ENCODE results near the gene CPT1B. TPM values are rescaled to one million over a fixed set of nuclear protein-coding genes. Genes with fewer than 3 reads are reported as not detected.

Gene CPT1B
- total RNA-seq, 4 donors from 2014 or later, result 3.5 to 17.6 (median 8.2) TPM

DNA sequence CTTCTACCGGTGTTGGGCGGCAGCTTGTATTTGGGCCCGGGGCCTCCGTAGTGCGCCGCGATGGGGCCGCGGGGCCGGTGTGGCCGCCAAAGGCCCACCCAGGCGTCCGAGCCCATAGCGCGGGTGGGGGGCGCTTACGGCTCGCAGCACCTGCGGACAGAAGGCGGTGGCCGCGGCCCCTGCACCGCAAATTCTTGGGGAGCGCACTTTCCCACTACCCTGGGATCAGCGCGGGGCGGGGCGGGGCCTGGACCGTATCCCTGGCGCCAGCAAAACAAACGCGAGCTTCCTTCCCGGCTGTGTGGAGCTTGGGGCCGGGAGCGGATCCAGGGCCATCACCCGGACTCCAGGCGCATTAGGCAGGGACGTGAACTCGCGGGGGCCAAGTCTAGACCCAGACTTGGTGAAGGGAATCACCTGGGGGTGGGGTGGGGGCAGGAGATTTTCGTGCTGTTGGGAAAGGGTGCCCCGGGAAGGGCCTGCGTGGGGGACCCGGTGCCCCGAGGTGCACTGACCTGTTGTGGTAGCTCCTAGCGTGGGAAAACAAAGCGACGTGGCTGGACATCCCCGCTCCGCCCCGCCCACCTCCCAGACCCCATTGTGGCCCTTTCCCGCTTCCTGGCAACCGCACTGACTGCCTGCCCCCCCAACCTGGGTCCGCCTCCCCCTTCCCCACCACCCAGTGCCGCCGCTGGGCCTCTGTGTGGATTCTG lies 46.1 kb downstream of the CPT1B start:
- peaks cover 25 to 88% (median 31%) of the 10 kb centered on the region in 3 donors for H3K4me1 ChIP-seq
- WGBS, 2 donors, result 0 to 6% methylated on average over 6 to 8 of the region's 56 CpGs

DNA sequence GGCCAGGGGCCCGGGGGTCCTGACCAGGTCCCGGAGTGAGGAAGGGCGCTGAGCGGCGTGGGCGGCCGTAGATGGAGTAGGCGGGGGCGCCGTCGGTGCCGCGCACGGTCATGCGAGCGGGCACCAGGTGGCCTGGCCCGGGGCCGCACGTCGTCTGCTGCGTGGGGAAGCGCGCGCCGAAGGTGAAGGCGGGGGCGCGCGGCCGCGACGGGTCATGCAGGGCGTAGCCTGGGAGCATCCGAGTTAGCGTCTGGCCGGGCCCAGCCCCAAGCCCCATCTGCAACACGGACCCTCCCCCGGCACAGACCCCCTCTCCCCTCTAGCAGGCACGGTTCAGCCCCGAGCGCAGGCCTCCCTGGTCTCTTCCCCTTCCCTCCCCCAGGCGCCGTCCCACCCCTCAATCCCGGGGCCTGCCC lies 46.7 kb downstream of the CPT1B start:
- Histone ChIP-seq H3K36me3 (no peaks in the 10 kb centered on the region), H3K27me3 (peaks cover 0 to 43% (median 0%) of the 10 kb centered on the region in 4 donors), H3K27ac (peak overlapping the region; percentile 96 to 100 (median 98)), H3K4me3 (peak overlapping the region; percentile 54 to 87 (median 64)), H3K9me3 (no peaks in the 10 kb centered on the region), H3K4me1 (peaks cover 31 to 92% (median 37%) of the 10 kb centered on the region in 3 donors)
- no peak for DNase-seq
- TF ChIP-seq, protein P1, sequence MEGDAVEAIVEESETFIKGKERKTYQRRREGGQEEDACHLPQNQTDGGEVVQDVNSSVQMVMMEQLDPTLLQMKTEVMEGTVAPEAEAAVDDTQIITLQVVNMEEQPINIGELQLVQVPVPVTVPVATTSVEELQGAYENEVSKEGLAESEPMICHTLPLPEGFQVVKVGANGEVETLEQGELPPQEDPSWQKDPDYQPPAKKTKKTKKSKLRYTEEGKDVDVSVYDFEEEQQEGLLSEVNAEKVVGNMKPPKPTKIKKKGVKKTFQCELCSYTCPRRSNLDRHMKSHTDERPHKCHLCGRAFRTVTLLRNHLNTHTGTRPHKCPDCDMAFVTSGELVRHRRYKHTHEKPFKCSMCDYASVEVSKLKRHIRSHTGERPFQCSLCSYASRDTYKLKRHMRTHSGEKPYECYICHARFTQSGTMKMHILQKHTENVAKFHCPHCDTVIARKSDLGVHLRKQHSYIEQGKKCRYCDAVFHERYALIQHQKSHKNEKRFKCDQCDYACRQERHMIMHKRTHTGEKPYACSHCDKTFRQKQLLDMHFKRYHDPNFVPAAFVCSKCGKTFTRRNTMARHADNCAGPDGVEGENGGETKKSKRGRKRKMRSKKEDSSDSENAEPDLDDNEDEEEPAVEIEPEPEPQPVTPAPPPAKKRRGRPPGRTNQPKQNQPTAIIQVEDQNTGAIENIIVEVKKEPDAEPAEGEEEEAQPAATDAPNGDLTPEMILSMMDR (IDR thresholded peaks at IDR 0.05), result no peak
- peak in 2 of 4 donors; percentile 29 to 57 for TF ChIP-seq POLR2A (IDR thresholded peaks at IDR 0.05)
- 0% methylated on average over 1 to 10 of the region's 44 CpGs for WGBS, 2 donors
- intact Hi-C loops (cut with DNase I), result no loop called here

More for the DNA sequence above, 46.1 kb downstream of the CPT1B start:
- Histone ChIP-seq H3K27me3 (peaks cover 0 to 43% (median 0%) of the 10 kb centered on the region in 4 donors), H3K27ac (peak overlapping the region; percentile 96 to 100 (median 98)), H3K36me3 (no peaks in the 10 kb centered on the region), H3K4me3 (peak overlapping the region; percentile 54 to 87 (median 64)), H3K9me3 (no peaks in the 10 kb centered on the region)
- no peak for DNase-seq
- TF ChIP-seq, protein P1 (IDR thresholded peaks at IDR 0.05), result no peak
- peak in 2 of 4 donors; percentile 36 to 44 for TF ChIP-seq POLR2A (IDR thresholded peaks at IDR 0.05)
- intact Hi-C loops (cut with DNase I), result no loop called here

DNA sequence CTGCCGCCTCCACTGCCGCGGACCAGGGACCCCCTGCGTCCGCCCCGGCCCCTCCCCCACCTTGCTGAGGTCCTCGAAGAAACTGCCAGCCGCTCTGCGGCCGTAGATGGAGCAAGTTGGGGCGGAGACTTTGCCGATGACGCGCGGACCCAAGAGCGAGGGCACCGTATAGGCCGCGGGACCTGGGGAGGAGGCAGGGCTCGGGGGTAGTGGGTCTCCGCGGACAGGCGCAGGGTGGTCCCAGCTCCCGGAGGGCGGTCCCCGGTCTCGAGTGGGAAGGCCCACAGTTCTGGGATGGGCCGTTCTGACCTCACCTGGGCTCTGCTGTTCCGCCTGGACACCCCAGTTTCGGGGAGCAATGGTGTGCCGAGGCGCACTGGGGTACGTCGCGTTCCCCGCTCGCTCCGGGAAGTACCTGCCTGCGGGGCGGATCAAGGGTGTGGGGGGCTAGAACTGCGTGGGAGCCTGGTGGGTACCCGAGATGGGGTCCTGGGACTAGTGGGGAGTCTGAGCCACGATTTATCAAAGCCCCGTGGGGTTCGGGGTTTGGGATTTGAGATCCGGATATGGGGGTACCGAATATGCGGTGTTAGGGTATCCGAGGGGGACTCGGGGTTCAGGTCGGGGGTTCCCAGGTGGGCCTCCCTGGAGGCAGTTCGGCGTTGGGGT lies 47.2 kb downstream of the CPT1B start:
- Histone ChIP-seq H3K27ac (peak overlapping the region; percentile 96 to 100 (median 98)), H3K4me3 (peak overlapping the region; percentile 54 to 87 (median 64)), H3K36me3 (no peaks in the 10 kb centered on the region), H3K9me3 (no peaks in the 10 kb centered on the region), H3K4me1 (peaks cover 31 to 92% (median 42%) of the 10 kb centered on the region in 3 donors), H3K27me3 (peaks cover 0 to 43% (median 0%) of the 10 kb centered on the region in 4 donors)
- peak; percentile 64 for DNase-seq
- intact Hi-C loops (cut with DNase I), result no loop called here
- WGBS, 2 donors, result 0% methylated on average over 3 of the region's 53 CpGs; no CpG with 5 or more reads in 1 of the 2 donors
- peak in 3 of 4 donors; percentile 51 to 94 (median 69) for TF ChIP-seq POLR2A (IDR thresholded peaks at IDR 0.05)
- TF ChIP-seq, protein P1 (IDR thresholded peaks at IDR 0.05), result no peak

DNA sequence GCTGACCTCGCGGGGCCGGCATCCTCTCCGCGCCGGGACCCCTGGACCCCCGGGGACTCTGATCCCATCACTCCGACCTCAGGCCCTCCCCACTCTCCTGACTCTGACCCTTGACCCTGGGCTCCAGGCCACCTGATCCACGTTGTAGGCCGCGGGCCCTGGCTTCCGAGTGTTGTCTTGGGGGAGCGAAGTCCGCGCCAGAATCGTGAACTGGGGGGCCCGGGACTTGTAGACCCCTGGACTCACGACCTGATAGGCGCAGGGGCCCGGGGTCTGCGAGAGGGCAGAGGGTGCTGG lies 47.7 kb downstream of the CPT1B start:
- Histone ChIP-seq H3K9me3 (no peaks in the 10 kb centered on the region), H3K4me1 (peaks cover 31 to 91% (median 42%) of the 10 kb centered on the region in 3 donors), H3K4me3 (peak overlapping the region; percentile 54 to 87 (median 64)), H3K27me3 (peaks cover 0 to 43% (median 0%) of the 10 kb centered on the region in 4 donors), H3K27ac (peak overlapping the region; percentile 96 to 100 (median 98)), H3K36me3 (no peaks in the 10 kb centered on the region)
- intact Hi-C loops (cut with DNase I), result no loop called here
- no peak for TF ChIP-seq POLR2A (IDR thresholded peaks at IDR 0.05)
- TF ChIP-seq, protein P1 (IDR thresholded peaks at IDR 0.05), result no peak
- DNase-seq, result no peak
- no CpG with 5 or more reads among the region's 21 CpGs for WGBS, 2 donors

Measured in esophagus squamous epithelium (tissue), 5 donors.